Measurements from ENCODE around the gene MAD2L1BP. TPM values are rescaled to one million over a fixed set of nuclear protein-coding genes. Genes with fewer than 3 reads are reported as not detected.

Gene MAD2L1BP
- total and polyA plus RNA-seq, 11 donors: 19.8 to 38.6 (median 26.6) TPM

DNA sequence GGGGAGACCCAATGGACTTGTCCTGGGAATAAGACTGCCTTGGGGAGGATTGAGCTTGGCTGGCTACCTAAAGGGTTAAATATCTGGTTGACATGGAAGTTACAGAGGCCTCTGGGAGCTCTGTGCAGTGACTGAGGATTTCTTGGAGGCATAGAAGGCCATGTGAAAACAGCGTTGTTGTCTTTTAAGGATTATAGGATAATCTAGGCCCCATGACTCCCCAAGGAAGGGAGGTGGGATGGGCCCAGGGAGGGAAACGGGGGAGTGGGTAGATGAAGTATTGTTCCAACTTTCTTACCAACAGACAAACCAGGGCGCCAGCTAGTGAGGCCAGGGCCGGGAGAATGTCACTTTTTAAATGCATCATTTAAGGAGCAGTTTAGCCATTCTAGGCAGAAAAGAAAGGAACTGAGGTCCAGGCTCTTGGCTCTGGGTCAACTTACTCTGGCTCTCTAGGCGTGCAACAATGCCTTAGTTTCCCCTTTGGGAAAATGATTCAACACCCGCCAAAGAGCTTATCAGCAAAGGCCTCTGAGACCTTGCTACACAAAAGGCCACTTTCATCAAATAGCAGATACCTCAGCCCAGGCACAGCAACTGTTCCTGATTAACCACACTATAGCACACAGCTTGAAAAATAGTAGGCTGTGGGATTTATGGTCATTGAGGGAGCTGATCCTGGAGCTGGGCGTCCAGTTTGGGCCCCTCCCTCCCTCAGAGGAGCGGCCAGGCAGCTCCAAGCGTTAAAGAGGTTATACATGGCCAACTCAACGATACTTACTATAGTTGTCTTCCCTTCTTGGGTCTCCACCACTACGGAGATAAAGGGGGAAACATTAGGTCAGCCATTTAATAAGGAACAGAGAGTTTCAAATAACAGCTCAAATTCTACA lies 44.9 kb downstream of the MAD2L1BP start:
- Histone ChIP-seq H3K9me3 (no peaks in the 10 kb centered on the region), H3K4me3 (no peak overlapping the region), H3K27ac (peak overlapping the region in 10 of 12 donors; percentile 8 to 79 (median 54)), H3K36me3 (peaks cover 3 to 75% (median 59%) of the 10 kb centered on the region in 9 donors), H3K4me1 (peaks cover 0 to 71% (median 26%) of the 10 kb centered on the region in 12 donors), H3K27me3 (no peaks in the 10 kb centered on the region)
- no peak for DNase-seq
- WGBS, 4 donors: 56 to 71% (median 67%) methylated on average over 11 of the region's 11 CpGs
- peak in 1 of 4 donors; percentile 47 for ATAC-seq
- intact Hi-C loops (cut with DNase I): loop anchor here in 1 of 10 donors (5.0 kb wide), 1 partner anchor 37 kb away; no protein-coding TSS in a partner anchor
- no peak for TF ChIP-seq POLR2A (IDR thresholded peaks at IDR 0.05)

DNA sequence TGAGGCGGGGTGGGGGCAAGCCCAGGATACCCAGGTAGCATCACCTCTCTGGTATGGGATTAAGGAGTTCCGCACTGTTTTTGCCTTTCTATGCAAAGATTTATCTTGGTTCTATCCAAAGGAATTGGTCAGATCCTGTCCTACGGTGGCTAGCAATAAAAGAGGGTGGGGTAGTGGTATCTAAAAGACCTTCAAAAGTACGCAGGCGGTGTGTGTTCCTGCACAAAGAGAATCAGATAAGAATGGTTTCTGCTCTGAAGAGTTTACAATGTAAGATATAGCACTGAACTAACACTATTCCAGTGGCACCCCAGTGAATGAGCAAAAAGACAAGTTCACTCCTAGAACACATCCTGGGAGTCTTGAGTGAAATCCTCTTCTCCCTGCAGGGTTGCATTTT lies 45.7 kb downstream of the MAD2L1BP start:
- Histone ChIP-seq H3K36me3 (peaks cover 3 to 68% (median 51%) of the 10 kb centered on the region in 9 donors), H3K27ac (peak overlapping the region in 10 of 12 donors; percentile 35 to 69 (median 58)), H3K4me3 (no peak overlapping the region), H3K4me1 (peaks cover 0 to 78% (median 29%) of the 10 kb centered on the region in 12 donors), H3K9me3 (no peaks in the 10 kb centered on the region), H3K27me3 (no peaks in the 10 kb centered on the region)
- no peak for DNase-seq
- WGBS, 4 donors: 78 to 95% (median 85%) methylated on average over 5 of the region's 5 CpGs
- TF ChIP-seq, protein P1, sequence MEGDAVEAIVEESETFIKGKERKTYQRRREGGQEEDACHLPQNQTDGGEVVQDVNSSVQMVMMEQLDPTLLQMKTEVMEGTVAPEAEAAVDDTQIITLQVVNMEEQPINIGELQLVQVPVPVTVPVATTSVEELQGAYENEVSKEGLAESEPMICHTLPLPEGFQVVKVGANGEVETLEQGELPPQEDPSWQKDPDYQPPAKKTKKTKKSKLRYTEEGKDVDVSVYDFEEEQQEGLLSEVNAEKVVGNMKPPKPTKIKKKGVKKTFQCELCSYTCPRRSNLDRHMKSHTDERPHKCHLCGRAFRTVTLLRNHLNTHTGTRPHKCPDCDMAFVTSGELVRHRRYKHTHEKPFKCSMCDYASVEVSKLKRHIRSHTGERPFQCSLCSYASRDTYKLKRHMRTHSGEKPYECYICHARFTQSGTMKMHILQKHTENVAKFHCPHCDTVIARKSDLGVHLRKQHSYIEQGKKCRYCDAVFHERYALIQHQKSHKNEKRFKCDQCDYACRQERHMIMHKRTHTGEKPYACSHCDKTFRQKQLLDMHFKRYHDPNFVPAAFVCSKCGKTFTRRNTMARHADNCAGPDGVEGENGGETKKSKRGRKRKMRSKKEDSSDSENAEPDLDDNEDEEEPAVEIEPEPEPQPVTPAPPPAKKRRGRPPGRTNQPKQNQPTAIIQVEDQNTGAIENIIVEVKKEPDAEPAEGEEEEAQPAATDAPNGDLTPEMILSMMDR (IDR thresholded peaks at IDR 0.05): no peak
- no peak for TF ChIP-seq POLR2A (IDR thresholded peaks at IDR 0.05)
- intact Hi-C loops (cut with DNase I): loop anchor here in 1 of 10 donors (5.0 kb wide), 1 partner anchor 36 kb away; no protein-coding TSS in a partner anchor
- ATAC-seq: no peak

DNA sequence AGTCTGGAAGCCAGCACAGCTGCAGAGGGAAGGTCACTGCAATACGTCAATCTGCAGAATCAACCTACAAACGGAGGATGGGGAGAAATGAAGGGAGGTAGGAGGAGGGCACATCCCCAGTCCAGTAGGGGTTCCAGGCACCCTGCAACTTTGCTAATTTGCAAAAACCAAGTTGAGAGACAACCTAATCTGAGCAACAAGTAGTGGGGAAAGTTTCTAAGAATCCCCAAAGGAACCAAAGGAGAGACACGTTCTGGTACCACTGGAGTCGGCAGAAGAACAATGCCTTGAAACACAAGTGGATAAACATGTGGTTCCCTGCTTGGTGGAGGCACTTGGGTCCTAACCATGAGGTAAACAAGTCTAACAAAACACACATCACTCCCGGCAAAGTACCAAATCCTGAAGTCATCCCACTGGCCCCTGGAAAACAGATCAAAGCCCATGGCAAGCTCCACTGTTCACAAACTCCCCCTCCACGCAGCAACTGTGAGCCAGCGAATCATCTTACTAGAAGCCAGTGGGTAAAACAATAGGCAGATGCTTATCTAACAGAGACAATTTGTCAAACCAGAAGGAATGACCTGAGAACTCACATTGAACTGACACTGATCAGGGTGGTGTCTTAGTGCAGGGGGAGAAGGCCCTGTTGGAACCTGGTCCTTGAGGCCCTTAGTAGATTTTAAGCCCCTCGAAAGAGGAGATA lies 47.2 kb downstream of the MAD2L1BP start:
- Histone ChIP-seq H3K4me1 (peaks cover 2 to 69% (median 38%) of the 10 kb centered on the region in 12 donors), H3K36me3 (peaks cover 2 to 52% (median 35%) of the 10 kb centered on the region in 9 donors), H3K27ac (peak overlapping the region in 10 of 12 donors; percentile 35 to 73 (median 60)), H3K27me3 (no peaks in the 10 kb centered on the region), H3K4me3 (no peak overlapping the region), H3K9me3 (no peaks in the 10 kb centered on the region)
- peak in 2 of 4 donors; percentile 14 to 57 for ATAC-seq
- WGBS, 4 donors: 53 to 62% (median 60%) methylated on average over 8 of the region's 8 CpGs
- DNase-seq: peak in 1 of 5 donors; percentile 45
- TF ChIP-seq POLR2A (IDR thresholded peaks at IDR 0.05): no peak
- TF ChIP-seq, protein P1 (IDR thresholded peaks at IDR 0.05): no peak
- intact Hi-C loops (cut with DNase I): loop anchor here in 2 of 10 donors (1.0 to 5.0 kb wide), 2 partner anchors 34 to 35 kb away; no protein-coding TSS in a partner anchor

DNA sequence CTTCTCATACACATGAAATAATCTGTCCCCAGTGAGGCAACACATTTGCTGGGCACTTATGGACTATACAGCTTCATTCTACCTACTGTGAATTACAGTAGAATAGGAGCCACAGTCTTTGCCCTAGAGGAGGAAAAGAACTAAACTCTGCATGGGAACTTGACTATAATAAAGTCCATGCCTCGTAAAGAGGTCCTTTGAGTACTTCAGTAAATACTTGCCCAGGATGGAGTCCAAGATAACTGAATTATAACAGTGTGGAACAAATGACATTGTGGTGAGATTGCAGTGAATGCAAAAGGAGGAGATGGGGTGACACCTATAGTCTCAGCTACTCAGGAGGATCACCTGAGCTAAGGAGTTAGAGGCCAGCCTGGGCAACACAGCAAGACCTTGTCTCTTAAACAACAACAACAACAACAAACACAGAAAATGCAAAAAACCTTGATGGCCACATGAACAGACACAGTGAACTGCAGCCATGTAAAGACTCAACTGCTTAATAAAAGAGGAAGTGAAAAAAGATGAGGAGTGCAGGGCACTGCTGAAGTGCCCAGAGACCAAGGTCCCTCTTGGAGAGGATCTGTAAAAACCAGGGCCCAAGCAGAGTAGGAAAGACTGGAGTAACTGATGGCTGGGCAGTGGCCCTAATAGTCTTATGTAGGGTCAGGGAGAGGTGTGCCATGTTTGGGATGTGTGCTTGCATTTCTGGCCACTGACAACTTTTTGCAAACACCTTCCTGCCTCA lies 48.2 kb downstream of the MAD2L1BP start:
- no peaks in the 10 kb centered on the region for H3K9me3 ChIP-seq
- no peaks in the 10 kb centered on the region for H3K27me3 ChIP-seq
- DNase-seq (no peak), ATAC-seq (no peak)
- H3K4me3 ChIP-seq: no peak overlapping the region
- TF ChIP-seq POLR2A (IDR thresholded peaks at IDR 0.05): no peak
- TF ChIP-seq, protein P1 (IDR thresholded peaks at IDR 0.05): no peak
- peak overlapping the region in 10 of 12 donors; percentile 26 to 73 (median 58) for H3K27ac ChIP-seq
- H3K4me1 ChIP-seq: peaks cover 6 to 74% (median 44%) of the 10 kb centered on the region in 12 donors
- H3K36me3 ChIP-seq: peaks cover 0 to 42% (median 25%) of the 10 kb centered on the region in 9 donors
- intact Hi-C loops (cut with DNase I): loop anchor here in 1 of 10 donors (5.0 kb wide), 1 partner anchor 33 kb away; no protein-coding TSS in a partner anchor
- WGBS, 4 donors: 62 to 79% (median 72%) methylated on average over 1 of the region's 1 CpG
